ENCODE measurements around the gene DOCK4.

DOCK4 gene

GRCh38 chr7:112105584-112106530, 100.3 kb downstream of the DOCK4 start:
- DNase-seq = no peak

DNA sequence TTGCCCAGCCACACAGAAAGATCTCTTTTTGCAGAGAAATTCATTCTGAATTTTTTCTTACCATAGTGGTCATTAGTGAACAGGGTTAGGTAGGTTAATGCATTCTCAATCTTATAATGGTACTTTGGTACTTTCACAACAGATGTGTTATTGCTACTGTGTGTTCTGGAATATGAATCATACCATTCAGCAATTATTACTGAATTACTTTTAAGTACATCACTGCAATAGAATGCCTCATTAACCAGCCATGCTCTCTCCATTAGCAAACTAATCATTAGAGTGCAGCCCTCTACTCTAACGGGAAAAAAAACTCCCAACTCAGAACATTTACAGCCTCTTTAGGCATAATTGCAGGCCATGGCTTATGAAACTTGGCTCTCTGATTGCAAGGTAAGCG, 102.1 kb downstream of the DOCK4 start:
- no peak for DNase-seq

- no peak for DNase-seq
Measured at GRCh38 chr7:112103246-112103645, 103.0 kb downstream of the DOCK4 start.

DNA sequence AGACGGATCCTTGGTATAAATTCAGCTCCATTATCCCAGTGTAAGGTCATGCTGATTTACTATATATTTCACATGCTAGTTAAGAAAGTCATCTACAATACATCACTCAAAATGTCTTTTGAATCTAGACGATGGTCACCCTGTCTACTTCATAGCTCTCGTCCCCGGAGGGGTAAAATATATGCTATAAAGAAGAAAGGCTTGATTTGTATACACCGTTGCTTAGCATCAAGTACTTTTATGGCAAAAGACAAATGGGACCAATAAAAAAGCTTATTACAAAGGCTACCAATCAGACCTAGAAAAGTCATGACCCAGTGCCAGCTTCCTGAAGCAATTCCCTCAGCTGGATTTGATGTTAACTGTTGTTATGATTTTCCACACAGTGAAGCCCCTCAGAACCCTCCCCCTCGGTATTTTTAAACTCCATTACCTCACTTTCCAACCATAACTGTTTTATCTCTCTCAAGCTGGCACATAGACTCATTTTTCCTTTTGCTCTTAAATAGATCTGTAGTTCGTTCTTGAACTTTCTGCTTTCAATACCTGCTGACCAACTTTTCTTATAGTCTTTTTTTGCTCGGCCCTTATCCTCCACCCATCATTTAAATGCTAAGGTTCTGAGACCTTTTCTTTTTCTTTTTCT, 104.9 kb downstream of the DOCK4 start:
- no peak for DNase-seq

- no peak for DNase-seq
Measured at GRCh38 chr7:112097524-112097923, 108.7 kb downstream of the DOCK4 start.

DNA sequence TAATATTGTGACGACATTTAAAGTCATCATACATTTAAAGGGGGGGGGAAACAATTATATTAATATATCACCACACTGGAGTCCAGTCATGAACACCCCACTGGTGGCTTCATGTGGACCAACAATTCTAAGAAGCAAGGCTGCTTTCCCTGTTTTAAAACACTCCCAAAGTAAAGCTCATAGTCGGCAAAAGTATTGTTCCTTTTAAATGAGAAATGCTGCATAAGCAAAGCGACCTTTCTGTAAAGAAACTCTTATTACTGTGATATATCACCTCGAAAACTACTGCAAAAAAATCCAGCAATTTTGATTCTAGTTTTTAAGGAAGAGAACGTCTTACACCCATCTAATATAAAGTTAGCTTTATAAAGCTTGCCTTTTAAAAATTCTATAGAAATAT, 112.8 kb downstream of the DOCK4 start:
- DNase-seq = no peak

DNA sequence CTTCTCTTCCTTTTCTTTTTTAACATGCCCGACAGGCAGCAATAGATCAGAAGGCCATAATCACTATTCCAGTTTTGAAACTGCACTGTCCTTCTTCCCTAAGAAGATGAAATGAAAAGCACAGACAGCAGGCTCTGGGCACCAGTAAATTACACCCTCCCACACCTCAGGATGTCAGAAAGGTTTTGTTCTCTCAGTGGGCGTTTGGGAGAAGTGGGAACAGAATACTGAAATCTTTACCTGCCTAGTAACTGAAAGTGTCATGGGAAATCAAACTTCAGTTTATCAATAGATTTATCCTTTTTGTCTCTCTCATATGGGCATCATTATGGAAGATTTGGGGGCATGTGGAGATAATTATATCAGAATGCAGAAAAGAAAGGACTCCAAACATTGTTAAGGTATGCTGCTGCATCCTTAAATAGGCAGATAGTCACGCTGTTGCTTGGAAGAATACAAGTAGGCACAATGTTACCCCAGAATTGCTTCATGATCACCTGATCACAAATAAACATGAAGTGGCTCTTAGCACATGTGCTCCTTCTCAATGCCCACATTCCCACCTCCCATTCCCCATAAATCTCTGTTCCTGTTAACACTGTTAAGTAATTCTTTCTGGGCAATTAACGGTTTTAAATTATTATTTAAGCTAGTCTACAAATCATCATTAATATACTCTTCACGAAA, 113.3 kb downstream of the DOCK4 start:
- DNase-seq = no peak

GRCh38 chr7:112092306-112092705, 113.9 kb downstream of the DOCK4 start:
- DNase-seq = no peak

GRCh38 chr7:112091768-112092167, 114.4 kb downstream of the DOCK4 start:
- DNase-seq = no peak

GRCh38 chr7:112089551-112089950, 116.6 kb downstream of the DOCK4 start:
- no peak for DNase-seq

GRCh38 chr7:112088484-112089016, 117.6 kb downstream of the DOCK4 start:
- no peak for DNase-seq

DNA sequence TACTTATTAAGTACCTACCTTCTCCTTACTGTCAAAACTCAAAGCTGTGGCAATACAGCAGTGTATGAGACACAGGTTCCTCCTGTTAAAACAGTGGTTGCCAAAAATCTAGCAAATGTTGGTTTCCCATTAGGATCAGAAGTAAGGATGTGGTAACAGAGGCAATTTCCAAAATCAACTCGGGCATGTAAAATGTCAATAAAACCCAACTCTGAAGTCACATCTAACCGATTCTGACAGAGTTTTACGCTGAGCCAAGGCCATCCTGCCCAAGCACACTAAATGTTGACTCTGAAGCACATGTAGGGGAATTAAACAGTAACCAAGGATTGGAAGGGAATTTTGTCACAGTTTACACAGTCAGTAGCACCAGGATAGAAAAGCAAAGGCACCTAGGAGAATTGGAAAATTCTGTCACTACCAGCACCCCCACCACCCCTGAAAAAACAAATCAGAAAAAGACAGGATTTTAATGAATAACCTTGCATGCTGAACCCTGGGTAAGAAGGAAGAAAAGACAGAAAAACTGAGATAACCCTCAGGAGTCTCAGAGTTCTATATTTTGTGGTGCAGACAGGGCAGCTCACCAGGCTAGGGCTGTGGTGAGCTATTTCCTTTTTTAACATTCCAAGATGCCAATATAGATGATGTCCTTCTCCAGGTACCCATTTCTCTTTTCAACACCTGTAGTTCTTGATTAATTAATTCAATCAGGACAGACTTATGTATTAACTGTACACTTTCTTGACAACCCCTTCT, 119.5 kb downstream of the DOCK4 start:
- no peak for DNase-seq

DNA sequence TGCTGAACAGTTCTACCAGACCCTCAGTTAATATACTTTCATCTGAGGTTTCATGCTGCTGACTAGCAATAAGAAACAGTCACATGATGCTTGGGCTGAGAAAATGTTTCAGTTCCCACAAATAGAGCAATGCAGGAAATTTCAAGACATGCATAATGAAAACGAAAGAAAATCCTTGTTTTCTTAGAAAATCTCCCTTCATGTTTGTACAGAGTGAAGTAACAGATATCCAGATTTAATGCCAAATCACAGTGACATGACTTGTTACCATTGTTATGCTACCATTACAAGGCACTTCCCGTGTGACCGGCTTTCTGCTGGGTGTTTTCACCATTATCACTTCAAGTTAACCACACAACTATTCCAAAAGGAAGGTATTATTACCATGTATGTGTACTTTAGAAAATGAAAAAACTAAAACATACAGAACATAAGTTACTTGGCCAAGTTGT, 121.7 kb downstream of the DOCK4 start:
- no peak for DNase-seq

DNA sequence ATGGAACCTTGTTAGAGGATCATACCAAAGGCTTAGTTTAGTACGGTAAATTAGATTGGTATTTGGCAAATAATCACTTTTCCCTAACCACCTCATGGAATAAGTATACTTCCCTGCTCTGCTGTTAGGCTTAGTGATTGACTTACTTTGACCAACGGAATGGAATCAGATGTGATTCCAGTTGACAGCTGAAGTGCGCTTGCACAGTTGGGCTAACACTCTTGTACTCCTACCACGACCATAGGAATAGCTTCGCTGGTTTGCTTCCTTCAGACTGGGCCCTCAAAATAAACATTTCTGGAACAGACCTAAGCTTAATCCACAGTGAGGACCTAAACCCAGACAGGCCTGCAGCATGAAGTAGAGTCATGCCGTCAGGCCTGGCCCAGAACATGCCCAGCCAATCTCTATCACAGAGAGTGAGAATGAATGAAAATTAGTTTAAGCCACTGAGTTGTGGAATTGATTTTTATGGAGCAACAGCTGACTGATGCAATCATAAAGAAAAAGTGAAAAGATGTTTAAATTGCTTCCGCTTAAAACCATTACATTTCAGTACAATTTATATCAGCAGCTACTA, 122.3 kb downstream of the DOCK4 start:
- DNase-seq = no peak

DNA sequence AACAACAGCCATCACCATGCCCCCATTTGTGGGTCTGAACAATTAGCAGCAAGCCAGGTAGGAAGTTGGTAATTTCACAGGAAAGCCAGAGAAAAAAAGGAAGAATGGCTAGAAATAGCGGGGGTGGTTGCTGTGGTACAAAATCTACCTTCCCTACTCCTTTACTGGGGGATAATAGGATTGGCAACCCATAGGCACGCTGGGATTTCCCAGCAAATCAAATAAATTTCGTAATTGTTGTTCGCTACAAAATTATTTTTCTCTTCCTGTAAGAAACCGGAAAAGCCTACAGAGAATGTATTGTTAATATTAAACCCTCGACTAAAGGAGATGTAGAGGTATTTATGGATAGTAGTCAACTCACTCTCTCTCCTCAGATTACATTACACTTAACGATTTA, 123.9 kb downstream of the DOCK4 start:
- DNase-seq = no peak

DNA sequence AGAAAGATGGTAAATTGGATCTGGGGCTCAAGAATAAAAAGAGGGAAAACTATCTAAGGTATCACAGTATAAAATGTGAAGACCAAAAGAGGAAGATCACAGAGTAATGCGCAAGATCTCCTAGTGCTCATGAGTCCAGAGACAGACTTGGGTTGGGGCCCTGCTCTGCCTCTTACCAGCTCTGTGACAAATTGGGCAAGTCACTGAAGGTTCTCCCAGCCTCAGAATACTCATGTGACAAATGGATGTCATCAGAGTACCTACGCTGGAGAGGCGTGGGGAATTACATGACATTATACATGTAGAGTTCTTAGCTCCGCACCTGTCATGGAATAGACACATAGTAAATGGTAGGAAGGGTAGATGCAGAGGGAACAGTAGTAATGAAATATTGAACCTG, 124.4 kb downstream of the DOCK4 start:
- DNase-seq = no peak

DNA sequence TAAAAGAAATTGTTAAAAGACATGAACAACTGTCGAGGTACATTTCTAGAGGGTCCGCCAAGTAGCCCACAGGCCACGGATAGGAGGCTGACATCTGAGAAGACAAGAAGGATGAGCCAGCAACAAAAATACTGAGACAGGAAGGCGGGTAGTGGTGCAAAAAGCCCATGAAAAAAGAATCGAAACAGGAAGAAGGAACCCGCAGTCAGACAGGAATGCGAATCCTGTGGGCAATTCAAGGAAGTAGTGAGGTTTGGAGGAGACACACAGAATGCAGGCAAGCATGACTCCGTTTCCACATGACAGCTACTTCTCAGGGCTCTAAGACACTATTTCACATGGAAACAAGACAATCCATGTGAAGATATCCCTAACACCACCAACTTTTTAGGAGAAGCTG, 125.2 kb downstream of the DOCK4 start:
- DNase-seq = no peak

- DNase-seq = no peak
Measured at GRCh38 chr7:112080441-112080840, 125.8 kb downstream of the DOCK4 start.

GRCh38 chr7:112079673-112080072, 126.5 kb downstream of the DOCK4 start:
- DNase-seq = no peak

DNA sequence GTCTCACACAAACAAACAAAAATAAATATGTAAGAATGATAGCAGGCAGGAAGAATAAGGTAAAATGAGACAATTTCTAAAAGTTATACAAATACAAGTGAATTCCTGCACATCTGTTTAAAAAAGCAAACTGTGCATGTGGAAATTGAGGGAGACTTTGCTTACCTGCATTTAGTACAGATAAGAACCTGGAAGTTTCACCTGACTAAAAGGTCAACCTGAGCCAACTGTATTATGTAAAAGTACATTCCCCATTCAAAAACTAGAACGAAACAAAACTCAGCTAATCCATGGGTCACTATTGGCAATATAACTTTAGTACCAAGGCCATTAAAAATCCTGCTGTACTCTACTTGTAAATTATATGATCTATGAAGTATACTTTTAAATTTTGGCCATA, 127.1 kb downstream of the DOCK4 start:
- no peak for DNase-seq

DNA sequence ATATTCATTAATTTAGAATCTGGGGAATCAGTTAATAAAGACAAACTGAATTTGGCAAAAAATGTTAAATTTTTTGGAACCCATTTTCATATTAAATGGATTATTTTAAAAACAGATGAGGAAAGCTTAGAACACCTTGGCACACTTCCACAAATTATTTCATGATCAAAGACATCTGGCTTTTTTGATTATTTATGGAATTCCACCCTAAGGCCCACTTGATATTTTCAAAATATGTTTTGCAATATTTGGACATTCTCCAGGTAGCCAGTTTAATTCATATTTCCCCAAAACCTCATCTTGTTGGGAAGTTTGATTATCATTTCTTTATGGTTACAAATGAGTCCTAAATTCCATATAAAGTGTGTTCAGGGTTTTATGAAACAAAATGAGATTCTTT, 129.9 kb downstream of the DOCK4 start:
- DNase-seq = no peak

DNA sequence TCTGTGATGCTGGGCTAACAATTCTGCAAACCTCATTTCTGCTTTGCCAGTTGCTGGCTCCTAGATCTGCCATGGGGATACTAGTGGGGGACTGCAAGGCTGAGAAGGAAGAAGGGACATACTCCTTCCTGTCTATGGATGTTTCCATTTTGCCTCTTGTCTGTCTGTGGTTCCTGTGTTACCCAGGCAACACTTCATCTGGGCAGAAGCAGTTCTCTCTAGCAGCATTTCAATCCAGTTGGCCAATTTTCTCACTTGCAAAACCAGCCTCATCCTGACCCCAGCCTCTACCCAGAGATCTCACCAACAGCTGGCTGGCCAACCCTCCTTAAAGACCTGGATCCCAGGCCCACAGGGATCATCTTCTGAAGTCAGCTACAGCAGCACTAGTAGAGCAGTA, 131.7 kb downstream of the DOCK4 start:
- no peak for DNase-seq

Measured in stimulated activated CD4-positive, alpha-beta T cell treated with anti-CD3 and anti-CD28 coated beads, Interleukin-2, amount 100 ng/mL, for 24 hours (primary cell).